Loucy (cell line): ENCODE results near the gene ODC1.

ENCODE experiments used
- EZH2phosphoT487 ChIP-seq: fragments of 200-600 bp; IDR thresholded peaks from 2 replicates; pipeline ENCODE4 v1.6.1; 2018; ENCODE audit warnings: antibody characterized with exemption, mild to moderate bottlenecking, moderate library complexity, borderline replicate concordance
- TF ChIP-seq, protein P1 (sequence below): fragments of 200-600 bp; sonication (generic); conservative IDR thresholded peaks from 2 replicates; pipeline ENCODE4 v1.5.1; 2014; ENCODE audit warnings: mild to moderate bottlenecking, antibody characterized with exemption, low read length

DNA sequence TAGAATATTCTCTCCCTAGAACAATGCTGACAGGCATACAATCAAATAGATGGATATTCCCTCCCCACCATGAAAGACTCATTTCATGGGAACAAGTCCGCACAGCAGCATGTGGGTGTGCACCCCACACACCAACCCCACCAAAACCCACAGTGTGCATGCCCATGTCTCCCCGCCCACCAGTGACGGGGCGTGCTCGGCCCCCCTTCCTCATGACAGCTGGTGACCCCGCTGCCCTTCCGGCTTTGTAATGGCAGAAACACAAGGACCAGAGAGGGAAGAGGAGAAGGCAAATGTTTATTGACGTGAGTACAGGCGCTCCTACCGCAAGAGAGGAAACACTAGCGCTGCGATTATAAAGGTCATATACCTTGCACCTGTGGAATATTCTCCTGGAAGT is 30.8 kb upstream of the ODC1 start:
- TF ChIP-seq, protein P1, sequence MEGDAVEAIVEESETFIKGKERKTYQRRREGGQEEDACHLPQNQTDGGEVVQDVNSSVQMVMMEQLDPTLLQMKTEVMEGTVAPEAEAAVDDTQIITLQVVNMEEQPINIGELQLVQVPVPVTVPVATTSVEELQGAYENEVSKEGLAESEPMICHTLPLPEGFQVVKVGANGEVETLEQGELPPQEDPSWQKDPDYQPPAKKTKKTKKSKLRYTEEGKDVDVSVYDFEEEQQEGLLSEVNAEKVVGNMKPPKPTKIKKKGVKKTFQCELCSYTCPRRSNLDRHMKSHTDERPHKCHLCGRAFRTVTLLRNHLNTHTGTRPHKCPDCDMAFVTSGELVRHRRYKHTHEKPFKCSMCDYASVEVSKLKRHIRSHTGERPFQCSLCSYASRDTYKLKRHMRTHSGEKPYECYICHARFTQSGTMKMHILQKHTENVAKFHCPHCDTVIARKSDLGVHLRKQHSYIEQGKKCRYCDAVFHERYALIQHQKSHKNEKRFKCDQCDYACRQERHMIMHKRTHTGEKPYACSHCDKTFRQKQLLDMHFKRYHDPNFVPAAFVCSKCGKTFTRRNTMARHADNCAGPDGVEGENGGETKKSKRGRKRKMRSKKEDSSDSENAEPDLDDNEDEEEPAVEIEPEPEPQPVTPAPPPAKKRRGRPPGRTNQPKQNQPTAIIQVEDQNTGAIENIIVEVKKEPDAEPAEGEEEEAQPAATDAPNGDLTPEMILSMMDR = no peak
- no peak for TF ChIP-seq EZH2phosphoT487
